Measurements from ENCODE around the gene SPATA24. TPM values are rescaled to one million over a fixed set of nuclear protein-coding genes. Genes with fewer than 3 reads are reported as not detected.

The SPATA24 gene
- total and polyA plus RNA-seq, 2 of the 8 experiments (the other 6 are each of a cell fraction or from before 2014, with no cell fraction given), result 5.8 to 9.4 TPM

DNA sequence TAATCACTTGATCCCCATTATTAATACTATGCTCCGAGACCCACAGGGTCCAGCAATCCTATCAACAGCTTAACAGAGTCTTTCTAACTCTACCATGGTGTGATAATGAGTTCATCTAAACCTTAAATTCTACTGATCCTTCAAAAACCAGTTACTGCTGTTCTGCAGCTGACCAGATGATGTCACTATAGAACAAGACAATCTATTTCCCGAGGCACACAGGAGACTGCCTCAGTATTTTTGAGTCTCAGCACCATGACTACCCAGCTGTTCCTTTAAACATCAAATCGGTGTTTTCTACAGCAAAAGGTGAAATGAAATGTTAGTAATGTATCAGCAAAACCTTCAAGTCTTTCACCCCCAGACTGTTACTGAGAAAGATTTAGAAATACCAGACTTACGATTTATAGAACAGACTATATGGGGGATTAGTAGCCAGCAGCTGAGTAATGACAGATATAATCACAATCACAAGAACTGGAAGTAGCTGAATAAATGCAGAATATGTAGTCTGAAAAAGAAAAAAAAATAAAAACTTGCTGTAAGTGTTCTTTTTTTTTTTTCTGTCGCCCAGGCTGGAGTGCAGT lies 18.5 kb upstream of the SPATA24 start (continued):
- no peak for TF ChIP-seq POU5F1 (IDR thresholded peaks at IDR 0.05; ENCODE audit: low read depth, low read length)
- TF ChIP-seq CBX5 (IDR thresholded peaks at IDR 0.05; ENCODE audit: low read depth, low read length), result no peak
- no peak for TF ChIP-seq EGR1 (IDR thresholded peaks at IDR 0.05; ENCODE audit: borderline replicate concordance, low read depth, low read length)
- TF ChIP-seq, protein P1, sequence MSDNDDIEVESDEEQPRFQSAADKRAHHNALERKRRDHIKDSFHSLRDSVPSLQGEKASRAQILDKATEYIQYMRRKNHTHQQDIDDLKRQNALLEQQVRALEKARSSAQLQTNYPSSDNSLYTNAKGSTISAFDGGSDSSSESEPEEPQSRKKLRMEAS (IDR thresholded peaks at IDR 0.05), result no peak
- TF ChIP-seq, protein P2, sequence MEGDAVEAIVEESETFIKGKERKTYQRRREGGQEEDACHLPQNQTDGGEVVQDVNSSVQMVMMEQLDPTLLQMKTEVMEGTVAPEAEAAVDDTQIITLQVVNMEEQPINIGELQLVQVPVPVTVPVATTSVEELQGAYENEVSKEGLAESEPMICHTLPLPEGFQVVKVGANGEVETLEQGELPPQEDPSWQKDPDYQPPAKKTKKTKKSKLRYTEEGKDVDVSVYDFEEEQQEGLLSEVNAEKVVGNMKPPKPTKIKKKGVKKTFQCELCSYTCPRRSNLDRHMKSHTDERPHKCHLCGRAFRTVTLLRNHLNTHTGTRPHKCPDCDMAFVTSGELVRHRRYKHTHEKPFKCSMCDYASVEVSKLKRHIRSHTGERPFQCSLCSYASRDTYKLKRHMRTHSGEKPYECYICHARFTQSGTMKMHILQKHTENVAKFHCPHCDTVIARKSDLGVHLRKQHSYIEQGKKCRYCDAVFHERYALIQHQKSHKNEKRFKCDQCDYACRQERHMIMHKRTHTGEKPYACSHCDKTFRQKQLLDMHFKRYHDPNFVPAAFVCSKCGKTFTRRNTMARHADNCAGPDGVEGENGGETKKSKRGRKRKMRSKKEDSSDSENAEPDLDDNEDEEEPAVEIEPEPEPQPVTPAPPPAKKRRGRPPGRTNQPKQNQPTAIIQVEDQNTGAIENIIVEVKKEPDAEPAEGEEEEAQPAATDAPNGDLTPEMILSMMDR (IDR thresholded peaks at IDR 0.05; ENCODE audit: control extremely low read depth in 1 of 3, insufficient read depth in 1 of 3, low read depth in 1 of 3, low read length in 3 of 3), result peak in 2 of 3 experiments; percentile 88 to 94; a peak in 3 of 4 replicates
- peak; percentile 56 for TF ChIP-seq JUND (IDR thresholded peaks at IDR 0.05; ENCODE audit: low read length)
- TF ChIP-seq SP4 (IDR thresholded peaks at IDR 0.05; ENCODE audit: low read length), result no peak

All from H1 (cell line).